ENCODE data around the gene ELANE.

ELANE gene

DNA sequence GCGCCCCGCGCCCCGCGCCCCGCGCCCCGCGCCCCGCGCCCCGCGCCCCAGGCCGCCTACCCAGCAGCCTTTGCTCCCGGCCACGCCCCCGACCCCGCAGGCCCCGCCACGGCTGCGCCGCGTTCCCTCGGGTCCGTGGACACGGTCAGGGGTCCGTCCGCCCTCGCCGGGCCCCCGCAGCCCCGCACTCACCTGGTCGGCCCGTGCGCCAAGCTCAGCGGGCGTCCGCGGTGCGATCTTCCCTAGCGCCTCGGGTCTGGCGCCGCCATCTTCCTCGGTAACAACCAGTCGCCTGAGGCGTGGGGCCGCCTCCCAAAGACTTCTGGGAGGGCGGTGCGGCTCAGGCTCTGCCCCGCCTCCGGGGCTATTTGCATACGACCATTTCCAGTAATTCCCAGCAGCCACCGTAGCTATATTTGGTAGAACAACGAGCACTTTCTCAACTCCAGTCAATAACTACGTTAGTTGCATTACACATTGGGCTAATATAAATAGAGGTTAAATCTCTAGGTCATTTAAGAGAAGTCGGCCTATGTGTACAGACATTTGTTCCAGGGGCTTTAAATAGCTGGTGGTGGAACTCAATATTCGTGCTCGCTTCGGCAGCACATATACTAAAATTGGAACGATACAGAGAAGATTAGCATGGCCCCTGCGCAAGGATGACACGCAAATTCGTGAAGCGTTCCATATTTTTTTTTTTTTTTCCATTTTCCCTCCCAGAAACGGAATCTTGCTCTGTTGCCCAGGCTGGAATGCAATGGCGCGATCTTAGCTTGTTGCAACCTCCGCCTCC is 41.0 kb downstream of the ELANE start, which contains the start of the genes MED16 and RNU6-9:
Gene MED16 (minus strand): TSS at position 294 of the 796 bp plus-strand sequence. CDS start 2,056 bp downstream, outside the sequence.
Gene RNU6-9 (plus strand): TSS at position 591 of the 796 bp plus-strand sequence.
- TF ChIP-seq, protein P1, sequence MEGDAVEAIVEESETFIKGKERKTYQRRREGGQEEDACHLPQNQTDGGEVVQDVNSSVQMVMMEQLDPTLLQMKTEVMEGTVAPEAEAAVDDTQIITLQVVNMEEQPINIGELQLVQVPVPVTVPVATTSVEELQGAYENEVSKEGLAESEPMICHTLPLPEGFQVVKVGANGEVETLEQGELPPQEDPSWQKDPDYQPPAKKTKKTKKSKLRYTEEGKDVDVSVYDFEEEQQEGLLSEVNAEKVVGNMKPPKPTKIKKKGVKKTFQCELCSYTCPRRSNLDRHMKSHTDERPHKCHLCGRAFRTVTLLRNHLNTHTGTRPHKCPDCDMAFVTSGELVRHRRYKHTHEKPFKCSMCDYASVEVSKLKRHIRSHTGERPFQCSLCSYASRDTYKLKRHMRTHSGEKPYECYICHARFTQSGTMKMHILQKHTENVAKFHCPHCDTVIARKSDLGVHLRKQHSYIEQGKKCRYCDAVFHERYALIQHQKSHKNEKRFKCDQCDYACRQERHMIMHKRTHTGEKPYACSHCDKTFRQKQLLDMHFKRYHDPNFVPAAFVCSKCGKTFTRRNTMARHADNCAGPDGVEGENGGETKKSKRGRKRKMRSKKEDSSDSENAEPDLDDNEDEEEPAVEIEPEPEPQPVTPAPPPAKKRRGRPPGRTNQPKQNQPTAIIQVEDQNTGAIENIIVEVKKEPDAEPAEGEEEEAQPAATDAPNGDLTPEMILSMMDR (IDR thresholded peaks at IDR 0.05; ENCODE audit: insufficient read depth, low read depth, low read length, missing control alignments) = no peak
- DNase-seq (ENCODE audit: low read depth) = peak; percentile 97
- peak within 1 kb of the TSS; percentile 95 for H3K4me3 ChIP-seq (ENCODE audit: low read depth, low read length)

DNA sequence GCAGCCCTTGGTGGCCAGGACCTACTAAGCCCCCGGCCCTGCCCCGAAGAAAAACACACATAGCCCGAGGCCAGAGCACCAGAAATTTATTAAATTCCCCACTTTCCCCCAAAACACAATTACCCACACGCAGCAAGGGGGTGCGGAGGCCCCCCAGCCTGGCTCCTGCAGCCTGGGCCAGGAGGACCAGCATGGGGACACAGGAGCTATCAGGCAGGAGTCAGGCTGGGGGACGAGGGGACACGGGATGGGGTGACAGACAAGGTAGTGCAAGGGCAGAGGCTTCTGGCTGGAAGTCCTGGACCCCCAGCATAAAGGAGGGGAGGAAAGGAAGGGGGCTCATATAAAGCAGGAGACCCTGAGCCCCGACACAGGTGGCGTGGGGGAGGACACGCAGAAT is 44.3 kb downstream of the ELANE start:
- H3K4me3 ChIP-seq (ENCODE audit: low read depth, low read length) = no peak overlapping the region
- TF ChIP-seq, protein P1 (IDR thresholded peaks at IDR 0.05; ENCODE audit: insufficient read depth, low read depth, low read length, missing control alignments) = no peak
- DNase-seq (ENCODE audit: low read depth) = no peak

DNA sequence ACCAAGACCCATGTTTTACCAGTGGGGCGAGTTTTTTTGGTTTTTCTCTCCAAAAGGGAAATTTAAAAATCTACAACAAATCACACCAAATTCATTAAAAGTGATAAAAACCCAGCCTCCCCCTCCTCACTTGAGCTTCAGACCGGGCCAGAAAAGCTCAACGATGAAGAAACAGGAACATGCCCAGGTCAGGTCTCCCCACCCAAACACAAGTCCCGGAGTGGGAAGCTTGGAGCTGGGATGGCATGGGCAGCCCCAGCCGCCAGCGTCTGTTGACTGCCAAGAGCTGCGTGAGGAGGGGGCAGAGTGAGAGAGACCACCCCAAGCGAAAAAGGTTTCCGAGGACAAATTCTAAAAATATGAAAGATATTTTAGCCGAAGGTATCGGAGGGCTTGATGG is 44.9 kb downstream of the ELANE start:
- no peak for DNase-seq (ENCODE audit: low read depth)
- TF ChIP-seq, protein P1 (IDR thresholded peaks at IDR 0.05; ENCODE audit: insufficient read depth, low read depth, low read length, missing control alignments) = no peak

DNA sequence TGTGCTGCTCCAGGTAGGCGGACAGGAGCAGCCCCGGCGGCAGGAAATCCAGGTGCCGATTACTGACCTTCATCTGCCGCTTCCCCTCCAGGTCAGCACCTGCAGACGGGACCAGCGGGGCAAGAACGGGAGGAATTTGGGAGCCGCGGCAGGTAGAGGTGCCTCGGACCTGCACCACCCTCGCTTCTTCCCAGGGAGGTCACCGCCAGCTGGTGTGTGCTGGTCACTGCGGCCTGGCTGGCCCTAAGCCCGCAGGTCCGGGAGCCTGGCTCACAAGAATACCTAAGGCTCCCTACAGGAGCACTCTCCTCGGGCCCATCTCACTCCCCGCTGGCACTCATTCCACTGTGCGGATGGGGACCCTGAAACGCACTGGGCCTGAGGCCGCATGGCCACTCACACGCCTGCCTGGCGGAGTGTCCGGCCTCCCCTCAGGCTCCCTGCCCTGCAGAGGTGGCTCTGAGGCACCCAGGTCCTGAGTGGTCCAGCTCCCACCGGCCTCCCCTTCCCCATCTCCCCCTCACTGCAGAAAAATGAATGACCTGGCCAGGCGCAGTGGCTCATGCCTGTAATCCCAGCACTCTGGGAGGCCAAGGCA is 45.4 kb downstream of the ELANE start:
- DNase-seq (ENCODE audit: low read depth) = no peak
- TF ChIP-seq, protein P1 (IDR thresholded peaks at IDR 0.05; ENCODE audit: insufficient read depth, low read depth, low read length, missing control alignments) = no peak

More for the DNA sequence above, 44.9 kb downstream of the ELANE start:
- H3K4me3 ChIP-seq (ENCODE audit: low read depth, low read length) = no peak overlapping the region

DNA sequence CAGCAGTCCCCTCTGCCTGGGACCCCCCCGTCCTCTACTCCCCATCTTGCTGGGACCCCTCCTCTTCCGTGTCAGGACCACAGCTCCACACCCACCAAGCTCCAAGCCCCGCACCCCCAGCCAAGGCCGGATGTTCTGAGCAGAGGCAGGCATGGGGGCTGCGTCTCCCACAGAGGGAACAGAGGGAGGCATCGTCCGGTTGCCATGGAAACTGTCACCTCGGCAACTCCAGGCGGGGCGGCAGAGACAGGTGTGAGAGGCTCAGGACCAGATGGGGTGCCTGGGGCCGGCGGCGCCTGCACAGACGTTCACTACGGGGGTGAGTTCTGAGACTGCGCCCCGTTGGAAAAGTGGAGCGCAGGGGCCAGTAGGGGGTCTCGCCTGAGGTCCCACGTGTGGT is 46.6 kb downstream of the ELANE start:
- TF ChIP-seq, protein P1 (IDR thresholded peaks at IDR 0.05; ENCODE audit: insufficient read depth, low read depth, low read length, missing control alignments) = no peak
- peak; percentile 80 for DNase-seq (ENCODE audit: low read depth)
- no peak overlapping the region for H3K4me3 ChIP-seq (ENCODE audit: low read depth, low read length)

More for the DNA sequence above, 45.4 kb downstream of the ELANE start:
- H3K4me3 ChIP-seq (ENCODE audit: low read depth, low read length) = no peak overlapping the region

DNA sequence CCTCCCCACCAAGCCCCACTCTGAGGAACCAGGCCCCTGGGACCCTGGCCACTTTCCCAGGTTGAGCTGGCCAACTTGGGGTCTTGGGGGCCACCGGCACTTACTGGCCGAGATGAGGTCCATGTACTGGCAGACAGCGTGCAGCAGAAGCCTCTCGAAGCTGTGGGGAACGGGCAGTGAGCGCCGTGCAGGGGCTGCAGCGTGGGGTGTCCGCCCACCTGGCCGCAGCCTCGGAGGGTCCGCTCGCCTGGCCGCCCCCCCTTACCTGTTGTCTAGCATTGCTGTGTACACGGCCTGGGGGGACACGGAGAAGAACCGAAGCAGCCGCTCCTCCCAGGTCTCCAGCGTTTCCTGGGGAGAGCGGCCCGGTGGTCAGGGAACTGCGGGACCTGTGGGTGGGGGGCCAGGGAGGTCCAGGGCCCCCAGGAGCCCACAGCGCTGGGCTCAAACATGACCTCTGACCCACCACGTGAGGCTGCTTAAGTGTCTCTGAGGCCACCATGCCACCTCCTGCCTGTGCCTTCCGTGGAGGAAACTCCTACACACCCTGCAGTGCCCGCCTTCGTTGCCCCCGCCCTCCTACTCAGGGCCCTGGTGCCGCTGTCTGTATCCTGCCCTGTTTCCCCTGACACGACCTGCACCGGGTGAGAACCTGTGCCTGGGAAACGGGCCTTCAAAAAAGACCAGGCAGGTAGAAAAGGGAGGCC is 47.4 kb downstream of the ELANE start:
- TF ChIP-seq, protein P1 (IDR thresholded peaks at IDR 0.05; ENCODE audit: insufficient read depth, low read depth, low read length, missing control alignments) = no peak
- no peak for DNase-seq (ENCODE audit: low read depth)

More for the DNA sequence above, 47.4 kb downstream of the ELANE start:
- no peak overlapping the region for H3K4me3 ChIP-seq (ENCODE audit: low read depth, low read length)

Measured in GM12865 (cell line).